ENCODE measurements around the gene EML6.
"Not testable (repeated sequence)": the region's sequence is repeated elsewhere in the genome, so short reads cannot be mapped to it uniquely, and the experiment has no call there.

EML6 gene

GRCh38 chr2:54866868-54867267, 143.4 kb downstream of the EML6 start:
- TF ChIP-seq CTCF (IDR thresholded peaks at IDR 0.05; ENCODE audit: low read depth, low read length, missing control alignments) = no peak
- no peak overlapping the region for H3K4me3 ChIP-seq (ENCODE audit: low read depth, low read length)
- in situ Hi-C loops (cut with HindIII; ENCODE audit: low sequenced_read_pairs) = no loop called here
- no peak for DNase-seq (ENCODE audit: low read depth)

- DNase-seq (ENCODE audit: low read depth) = no peak
- TF ChIP-seq CTCF (IDR thresholded peaks at IDR 0.05; ENCODE audit: low read depth, low read length, missing control alignments) = no peak
- no peak overlapping the region for H3K4me3 ChIP-seq (ENCODE audit: low read depth, low read length)
- in situ Hi-C loops (cut with HindIII; ENCODE audit: low sequenced_read_pairs) = no loop called here
These were observed 144.0 kb downstream of the EML6 start for GRCh38 chr2:54867457-54867856.

GRCh38 chr2:54871457-54872107, 148.1 kb downstream of the EML6 start:
- no peak overlapping the region for H3K4me3 ChIP-seq (ENCODE audit: low read depth, low read length)
- in situ Hi-C loops (cut with HindIII; ENCODE audit: low sequenced_read_pairs) = no loop called here
- no peak for DNase-seq (ENCODE audit: low read depth)
- no peak for TF ChIP-seq CTCF (IDR thresholded peaks at IDR 0.05; ENCODE audit: low read depth, low read length, missing control alignments)

- no peak for DNase-seq (ENCODE audit: low read depth)
- in situ Hi-C loops (cut with HindIII; ENCODE audit: low sequenced_read_pairs) = no loop called here
- no peak for TF ChIP-seq CTCF (IDR thresholded peaks at IDR 0.05; ENCODE audit: low read depth, low read length, missing control alignments)
- no peak overlapping the region for H3K4me3 ChIP-seq (ENCODE audit: low read depth, low read length)
These were observed 149.3 kb downstream of the EML6 start for GRCh38 chr2:54872780-54873179.

DNA sequence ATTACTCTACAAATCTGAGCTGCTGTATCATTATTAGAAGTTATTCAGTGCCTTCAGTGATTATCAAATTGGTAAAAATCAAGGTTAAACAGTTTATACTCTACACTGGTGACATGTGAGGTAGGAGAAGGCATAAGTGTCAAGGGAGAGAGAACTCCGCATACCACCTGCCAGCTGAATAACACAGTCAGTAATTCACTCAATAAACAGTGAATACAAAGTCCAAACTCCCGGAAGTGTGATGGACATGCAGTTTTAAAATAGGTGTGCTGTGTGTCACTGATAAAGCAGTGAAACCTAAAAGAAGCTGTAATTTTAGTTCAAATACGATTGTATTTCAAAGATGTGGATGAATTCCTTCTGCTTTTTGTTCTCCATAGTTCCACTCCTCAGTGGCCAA, 149.8 kb downstream of the EML6 start:
- H3K4me3 ChIP-seq (ENCODE audit: low read depth, low read length); DNase-seq (ENCODE audit: low read depth); in situ Hi-C loops (cut with HindIII; ENCODE audit: low sequenced_read_pairs): not testable (repeated sequence)

GRCh38 chr2:54876764-54877163, 153.3 kb downstream of the EML6 start:
- TF ChIP-seq CTCF (IDR thresholded peaks at IDR 0.05; ENCODE audit: low read depth, low read length, missing control alignments) = no peak

DNA sequence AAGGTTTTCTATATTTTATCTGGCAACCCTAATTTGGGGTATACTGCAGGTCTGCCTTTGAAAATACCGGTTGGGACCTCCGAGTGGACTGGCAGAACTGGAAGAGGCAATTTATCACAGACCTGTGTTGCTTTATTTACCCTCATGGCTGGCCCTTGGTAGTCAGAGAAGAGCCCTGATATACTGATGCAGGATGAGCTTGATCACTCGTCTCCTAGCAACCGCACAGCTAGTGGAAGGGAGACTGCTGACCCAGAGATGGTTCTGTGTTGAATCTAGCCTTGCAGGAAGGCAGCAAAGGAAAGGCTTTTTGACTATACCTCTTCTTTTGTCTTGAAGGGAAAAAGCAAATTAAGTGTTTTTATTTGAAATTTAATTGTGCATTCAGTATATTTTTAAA, 154.7 kb downstream of the EML6 start:
- no peak for TF ChIP-seq CTCF (IDR thresholded peaks at IDR 0.05; ENCODE audit: low read depth, low read length, missing control alignments)
- H3K4me3 ChIP-seq (ENCODE audit: low read depth, low read length) = no peak overlapping the region
- no peak for DNase-seq (ENCODE audit: low read depth)
- in situ Hi-C loops (cut with HindIII; ENCODE audit: low sequenced_read_pairs) = loop anchor here (5.0 kb wide), 1 partner anchor 51 kb away; no protein-coding TSS in a partner anchor

More at GRCh38 chr2:54876764-54877163, 153.3 kb downstream of the EML6 start:
- in situ Hi-C loops (cut with HindIII; ENCODE audit: low sequenced_read_pairs) = loop anchor here (5.0 kb wide), 1 partner anchor 49 kb away; no protein-coding TSS in a partner anchor
- H3K4me3 ChIP-seq (ENCODE audit: low read depth, low read length) = no peak overlapping the region
- DNase-seq (ENCODE audit: low read depth) = no peak

Data from astrocyte of the cerebellum (primary cell).